GM12874 (cell line): ENCODE results near the gene DUXB.

Experiments used
- TF ChIP-seq, protein P1 (sequence below): IDR thresholded peaks from 2 replicates; pipeline ENCODE4 v1.5.1; 2011; ENCODE audit warnings: low read depth, mild to moderate bottlenecking, control low read depth, low read length, moderate library complexity; ENCODE audit not compliant: insufficient read depth

The DUXB gene, protein sequence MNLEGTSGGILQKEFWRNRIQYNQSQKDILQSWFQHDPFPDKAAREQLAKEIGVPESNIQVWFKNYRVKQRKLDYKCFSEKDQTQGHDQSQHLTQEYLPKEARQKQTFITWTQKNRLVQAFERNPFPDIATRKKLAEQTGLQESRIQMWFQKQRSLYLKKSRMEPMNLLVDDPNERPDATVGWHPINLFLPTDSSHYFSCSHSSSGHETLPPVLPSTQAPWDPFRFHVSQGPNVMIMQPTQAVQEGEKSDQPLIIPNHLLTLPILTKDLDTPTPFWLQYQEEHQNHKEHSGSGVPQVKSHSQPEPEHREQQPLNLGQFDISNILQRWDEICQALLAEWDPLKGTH

DNA sequence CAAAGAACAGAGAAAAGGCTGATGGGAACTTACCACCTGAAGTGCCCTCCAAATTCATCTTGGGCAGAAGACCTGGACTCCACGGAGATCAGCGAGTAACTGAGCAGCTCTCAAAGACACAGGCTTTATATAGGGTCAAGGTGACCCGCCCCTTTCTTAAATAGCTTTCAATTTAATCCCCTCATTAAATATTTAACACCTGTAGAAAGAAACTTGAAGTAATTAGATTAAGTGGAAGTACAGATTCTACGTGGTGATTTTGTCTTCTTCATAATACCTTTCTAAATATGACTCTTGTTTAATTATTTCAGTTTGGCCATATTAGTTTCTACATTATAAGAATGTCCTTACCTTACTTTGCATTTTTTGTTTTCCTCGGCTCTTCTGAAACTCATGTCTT, at the start of gene DUXB:
DUXB (minus strand) TSS at position 101 of the 400 bp plus-strand sequence; CDS start at position 58, 43 bp downstream.
- TF ChIP-seq, protein P1, sequence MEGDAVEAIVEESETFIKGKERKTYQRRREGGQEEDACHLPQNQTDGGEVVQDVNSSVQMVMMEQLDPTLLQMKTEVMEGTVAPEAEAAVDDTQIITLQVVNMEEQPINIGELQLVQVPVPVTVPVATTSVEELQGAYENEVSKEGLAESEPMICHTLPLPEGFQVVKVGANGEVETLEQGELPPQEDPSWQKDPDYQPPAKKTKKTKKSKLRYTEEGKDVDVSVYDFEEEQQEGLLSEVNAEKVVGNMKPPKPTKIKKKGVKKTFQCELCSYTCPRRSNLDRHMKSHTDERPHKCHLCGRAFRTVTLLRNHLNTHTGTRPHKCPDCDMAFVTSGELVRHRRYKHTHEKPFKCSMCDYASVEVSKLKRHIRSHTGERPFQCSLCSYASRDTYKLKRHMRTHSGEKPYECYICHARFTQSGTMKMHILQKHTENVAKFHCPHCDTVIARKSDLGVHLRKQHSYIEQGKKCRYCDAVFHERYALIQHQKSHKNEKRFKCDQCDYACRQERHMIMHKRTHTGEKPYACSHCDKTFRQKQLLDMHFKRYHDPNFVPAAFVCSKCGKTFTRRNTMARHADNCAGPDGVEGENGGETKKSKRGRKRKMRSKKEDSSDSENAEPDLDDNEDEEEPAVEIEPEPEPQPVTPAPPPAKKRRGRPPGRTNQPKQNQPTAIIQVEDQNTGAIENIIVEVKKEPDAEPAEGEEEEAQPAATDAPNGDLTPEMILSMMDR, result no peak

DNA sequence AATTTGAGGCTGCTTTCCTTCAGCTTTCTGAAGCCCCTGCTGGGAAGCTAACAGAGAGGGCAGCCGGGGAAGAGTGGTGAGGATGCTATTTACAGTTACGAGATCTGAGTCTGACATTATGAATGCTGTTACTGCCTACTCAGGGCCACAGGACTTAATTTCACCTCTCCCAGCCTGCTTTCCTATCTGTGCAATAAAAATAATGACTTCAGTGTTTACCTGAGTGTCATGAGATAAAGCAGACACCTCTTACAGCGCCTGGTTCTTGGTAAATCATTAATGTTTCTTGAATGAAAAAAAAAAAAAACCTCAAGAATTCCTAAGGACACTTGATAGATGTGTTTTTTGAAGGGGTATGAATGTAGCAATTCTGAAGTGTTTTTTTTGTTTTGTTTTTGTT, 49.3 kb upstream of the DUXB start:
- TF ChIP-seq, protein P1, result no peak

DNA sequence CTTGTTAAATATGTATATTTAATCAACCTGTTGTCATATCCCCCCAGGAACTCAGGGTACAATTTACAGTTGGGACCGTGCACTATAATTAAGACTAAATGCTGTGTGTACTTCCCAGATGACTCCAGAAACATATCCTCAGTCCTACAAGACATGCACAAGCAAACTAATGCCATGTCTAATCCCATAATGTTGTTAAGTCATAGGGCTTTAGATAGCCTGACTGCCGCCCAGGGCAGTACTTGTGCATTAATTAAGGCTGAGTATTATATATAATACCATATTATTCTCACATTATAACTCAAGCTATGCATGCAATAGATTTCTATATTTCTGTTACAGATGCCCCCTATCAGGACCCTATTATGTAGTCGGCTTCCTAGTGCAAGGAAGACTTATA, 45.1 kb upstream of the DUXB start:
- TF ChIP-seq, protein P1, result no peak

DNA sequence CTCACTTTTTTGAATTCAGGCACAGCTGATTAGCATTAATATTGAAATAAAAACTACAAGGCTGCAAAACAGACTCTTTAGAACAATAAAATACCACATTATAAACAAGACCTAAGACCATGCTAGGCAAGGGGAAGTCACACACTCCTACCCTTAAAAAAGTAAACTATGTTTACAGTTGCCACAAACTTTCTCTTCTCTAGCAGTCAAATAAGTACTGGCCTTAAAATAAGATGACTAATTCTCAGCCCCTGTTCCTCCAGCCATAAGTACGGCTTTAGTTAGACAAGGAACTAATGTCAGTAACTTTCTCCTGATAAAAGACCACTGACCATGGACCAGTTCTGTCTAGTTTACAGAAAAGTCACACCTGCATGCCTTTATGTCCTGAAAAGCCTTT, 44.6 kb upstream of the DUXB start:
- TF ChIP-seq, protein P1, result no peak

DNA sequence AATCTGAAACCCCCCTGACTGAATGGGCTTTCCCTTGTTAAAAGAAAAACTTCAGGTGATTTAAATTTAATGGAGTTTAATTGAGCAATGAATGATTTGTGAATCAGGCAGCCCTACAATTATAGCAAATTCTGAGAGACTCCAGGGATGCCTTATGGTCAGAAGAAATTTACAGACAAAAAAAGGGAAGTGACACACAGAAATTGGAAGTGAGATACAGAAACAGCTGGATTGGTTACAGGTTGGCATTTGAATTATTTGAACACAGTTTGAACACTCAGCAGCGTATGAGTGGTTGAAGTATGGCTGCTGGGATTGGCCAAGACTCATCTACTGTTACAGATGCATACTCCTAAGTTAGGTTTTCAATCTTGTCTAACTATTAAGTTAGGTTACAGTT, 44.0 kb upstream of the DUXB start:
- TF ChIP-seq, protein P1, result no peak

DNA sequence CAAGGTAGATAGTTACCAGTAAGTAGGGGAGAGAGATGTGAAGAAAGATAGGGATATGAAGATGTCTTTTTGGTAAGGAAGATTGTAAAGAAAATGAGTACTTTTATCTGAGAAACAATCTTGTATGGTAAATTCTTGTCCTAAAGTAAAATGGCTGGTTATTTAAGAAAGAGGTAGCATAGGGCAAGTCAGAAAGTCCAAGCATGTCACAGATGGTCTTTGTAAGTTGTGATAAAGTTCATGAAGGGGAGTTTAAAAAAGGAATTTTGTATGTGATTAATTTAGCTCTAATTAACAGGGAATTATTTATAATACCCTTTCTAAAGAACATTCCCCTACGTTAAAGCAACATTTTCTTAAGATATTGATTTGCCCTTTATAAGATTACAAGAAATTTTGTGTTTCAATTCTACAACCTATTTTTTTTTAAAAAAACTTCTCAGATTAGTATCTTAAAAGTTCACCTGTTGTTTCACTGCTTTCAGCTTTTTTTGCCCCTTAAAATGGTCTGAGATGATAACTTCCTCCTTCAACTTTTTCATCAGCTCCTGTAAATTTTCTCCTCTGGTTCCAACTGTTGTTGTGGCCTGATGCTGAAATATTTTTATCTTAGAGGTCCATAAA, 41.3 kb upstream of the DUXB start:
- TF ChIP-seq, protein P1, result no peak

DNA sequence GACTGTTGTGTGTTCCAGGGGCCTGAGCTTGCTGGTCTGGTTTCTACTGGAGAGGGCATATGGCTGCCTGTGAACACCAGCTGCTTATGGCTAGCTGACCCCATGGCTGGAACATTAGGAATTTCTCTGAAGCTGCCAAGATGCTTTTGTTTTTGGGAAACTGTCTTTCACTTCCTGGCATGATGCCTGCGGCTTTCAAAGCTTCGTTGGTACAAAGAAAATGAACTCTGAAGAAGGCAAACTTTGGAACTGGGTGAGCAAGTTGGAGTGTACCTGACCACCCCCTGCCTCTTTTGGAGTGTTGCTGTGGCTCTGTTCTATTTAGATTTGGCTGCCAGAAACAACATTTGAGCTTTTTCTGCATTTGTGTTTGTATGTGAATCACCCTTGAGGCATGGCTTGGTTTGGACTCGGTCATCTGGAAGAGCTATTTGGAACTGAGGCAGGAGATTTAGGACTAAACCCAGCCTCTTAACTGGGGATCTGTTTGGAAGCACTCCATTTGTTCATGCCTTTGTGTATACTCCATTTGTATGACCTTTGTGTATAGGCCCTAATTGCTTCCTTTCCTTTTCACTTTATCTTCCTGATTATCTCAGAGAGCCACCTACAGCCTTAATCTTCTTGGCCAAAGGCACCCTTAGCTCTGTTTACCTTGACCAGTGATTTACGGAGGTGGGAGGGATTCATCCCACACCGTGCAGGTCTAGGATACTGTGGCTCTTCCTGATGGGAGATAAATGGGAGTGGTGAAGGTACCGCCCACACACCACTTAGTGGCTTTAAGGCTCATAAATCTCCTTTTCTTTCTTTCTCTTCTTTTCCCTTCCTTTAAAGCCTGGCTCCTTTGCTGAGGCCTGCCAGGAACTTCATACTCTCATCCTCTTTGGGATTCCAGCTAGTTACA, 32.3 kb upstream of the DUXB start:
- TF ChIP-seq, protein P1, result no peak
